A549 (cell line): Measurements from ENCODE around the gene TLR6.

Experiments used
- CTCF ChIP-seq: fragments of >200 bp; sonication (Bioruptor Twin); formaldehyde crosslinking; IDR thresholded peaks from 3 replicates; pipeline ENCODE4 v1.5.1; 2016
- ESRRA ChIP-seq: fragments of 150-350 bp; IDR thresholded peaks from 2 replicates; pipeline ENCODE4 v1.6.1; 2014; ENCODE audit warnings: mild to moderate bottlenecking, low read length, borderline replicate concordance
- FOSL2 ChIP-seq, 2 experiments: fragments of 450-650 bp in 1 of 2; fragments of >200 bp in 1 of 2; sonication (Bioruptor Twin) in 1 of 2; formaldehyde crosslinking; IDR thresholded peaks; 2 replicates each; pipeline versions ENCODE4 v1.5.0 to v1.6.1; 2016 to 2020; ENCODE audit warnings: mild to moderate bottlenecking in 1 of 2, moderate library complexity in 1 of 2
- FOXS1 ChIP-seq: fragments of 250-450 bp; sonication (Bioruptor Pico); IDR thresholded peaks from 2 replicates; pipeline ENCODE4 v1.5.0; 2020; ENCODE audit warnings: mild to moderate bottlenecking, moderate library complexity
- HOXA7 ChIP-seq: fragments of 250-450 bp; sonication (Bioruptor Pico); IDR thresholded peaks from 2 replicates; pipeline ENCODE4 v1.5.0; 2020; ENCODE audit warnings: mild to moderate bottlenecking, moderate library complexity
- JUN ChIP-seq, 2 experiments: fragments of >200 bp; sonication (Bioruptor Twin); formaldehyde crosslinking; IDR thresholded peaks; 2 replicates in 1 of 2; 3 replicates in 1 of 2; pipeline ENCODE4 v1.6.1; 2016 to 2017
- MAFK ChIP-seq: fragments of 450-650 bp; IDR thresholded peaks from 2 replicates; pipeline ENCODE4 v1.6.1; 2014; ENCODE audit not compliant: partially characterized antibody
- NPAS2 ChIP-seq: fragments of 250-450 bp; sonication (Bioruptor Pico); IDR thresholded peaks from 2 replicates; pipeline ENCODE4 v1.8.0; 2022; ENCODE audit warnings: mild to moderate bottlenecking, moderate library complexity, borderline replicate concordance
- POLR2A ChIP-seq: IDR thresholded peaks from 2 replicates; pipeline ENCODE4 v1.6.1; 2012; ENCODE audit warnings: mild to moderate bottlenecking, low read length
- POLR2AphosphoS2 ChIP-seq: conservative IDR thresholded peaks from 2 replicates; pipeline ENCODE4 v1.6.1; 2012; ENCODE audit warnings: low read length, improper control_type of control experiment, inconsistent platforms
- SMC3 ChIP-seq: fragments of >200 bp; sonication (Bioruptor Twin); formaldehyde crosslinking; IDR thresholded peaks from 3 replicates; pipeline ENCODE4 v1.6.1; 2018; ENCODE audit warnings: inconsistent platforms
- ZSCAN20 ChIP-seq: fragments of 250-450 bp; sonication (Bioruptor Pico); IDR thresholded peaks from 2 replicates; pipeline ENCODE4 v1.8.0; 2022; ENCODE audit warnings: mild to moderate bottlenecking, moderate library complexity

- TF ChIP-seq ESRRA = no peak
- TF ChIP-seq CTCF = no peak
- no peak for TF ChIP-seq POLR2AphosphoS2
- TF ChIP-seq SMC3 = no peak
- no peak for TF ChIP-seq MAFK
- TF ChIP-seq POLR2A = no peak
- TF ChIP-seq FOSL2 (IDR thresholded peaks at IDR 0.05) = peak; percentile 81
- TF ChIP-seq FOSL2 (CRISPR knock-in tag; IDR thresholded peaks at IDR 0.05) = peak; percentile 89
- TF ChIP-seq ZSCAN20 (CRISPR knock-in tag) = no peak
- 0 out of 2 replicates have a peak, but pooled peaks have one; percentile 21 for TF ChIP-seq HOXA7 (CRISPR knock-in tag)
- TF ChIP-seq NPAS2 (CRISPR knock-in tag) = no peak
- TF ChIP-seq JUN (IDR thresholded peaks at IDR 0.05) = peak in 1 of 2 experiments; percentile 59; a peak in 1 of 5 replicates
- no peak for TF ChIP-seq FOXS1 (CRISPR knock-in tag)
Observed at GRCh38 chr4:38857354-38858096, 908 bp upstream of the TLR6 start.
